GM21737 (cell line): ENCODE measurements around the gene SMAD5.

Experiments used
- ATAC-seq: cut with Tn5 transposase; IDR thresholded peaks from one replicate; pipeline ENCODE4 v1.9.1; 2021; ENCODE audit warnings: mild to moderate bottlenecking, moderate library complexity; ENCODE audit not compliant: unreplicated experiment

SMAD5 gene

GRCh38 chr5:136132557-136133221 lies at the start of gene SMAD5:
TSS of gene SMAD5 (plus strand) at chr5:136132845. CDS start at chr5:136153761, 20,916 bp downstream.
- ATAC-seq = peak; percentile 92

- no peak for ATAC-seq
These were observed 47.9 kb upstream of the SMAD5 start for GRCh38 chr5:136084698-136085097.

- ATAC-seq = no peak
These were observed 45.7 kb upstream of the SMAD5 start for GRCh38 chr5:136086783-136087566.

- no peak for ATAC-seq
These were observed 44.4 kb upstream of the SMAD5 start for GRCh38 chr5:136087961-136088871.

GRCh38 chr5:136089791-136090190 lies 42.9 kb upstream of the SMAD5 start:
- ATAC-seq = no peak

GRCh38 chr5:136090319-136090718 lies 42.3 kb upstream of the SMAD5 start:
- no peak for ATAC-seq

- ATAC-seq = no peak
These were observed 38.3 kb upstream of the SMAD5 start for GRCh38 chr5:136094189-136094912.

- no peak for ATAC-seq
These were observed 37.6 kb upstream of the SMAD5 start for GRCh38 chr5:136094913-136095641.

GRCh38 chr5:136098176-136098575 lies 34.5 kb upstream of the SMAD5 start:
- no peak for ATAC-seq

GRCh38 chr5:136099870-136100269 lies 32.8 kb upstream of the SMAD5 start:
- no peak for ATAC-seq

GRCh38 chr5:136101884-136102283 lies 30.8 kb upstream of the SMAD5 start:
- no peak for ATAC-seq

GRCh38 chr5:136103118-136103517 lies 29.5 kb upstream of the SMAD5 start:
- no peak for ATAC-seq

- ATAC-seq = no peak
These were observed 28.2 kb upstream of the SMAD5 start for GRCh38 chr5:136104306-136104965.

- no peak for ATAC-seq
These were observed 26.2 kb upstream of the SMAD5 start for GRCh38 chr5:136106351-136107031.

- ATAC-seq = no peak
These were observed 24.4 kb upstream of the SMAD5 start for GRCh38 chr5:136108180-136108611.

- ATAC-seq = no peak
These were observed 23.9 kb upstream of the SMAD5 start for GRCh38 chr5:136108766-136109165.

GRCh38 chr5:136109453-136110135 lies 23.1 kb upstream of the SMAD5 start:
- ATAC-seq = no peak

- ATAC-seq = no peak
These were observed 19.0 kb upstream of the SMAD5 start for GRCh38 chr5:136113606-136114005.
